HL-60/S4 (cell line): Measurements from ENCODE around the gene RHBDL3.

ENCODE experiments used
- in situ Hi-C: fragments of 300-500 bp; cut with MboI; formaldehyde crosslinking; loops from 2 replicates; pipeline ENCODE4 v1.14.3; 2022; ENCODE audit warnings: low sequenced_read_pairs

The RHBDL3 gene

DNA sequence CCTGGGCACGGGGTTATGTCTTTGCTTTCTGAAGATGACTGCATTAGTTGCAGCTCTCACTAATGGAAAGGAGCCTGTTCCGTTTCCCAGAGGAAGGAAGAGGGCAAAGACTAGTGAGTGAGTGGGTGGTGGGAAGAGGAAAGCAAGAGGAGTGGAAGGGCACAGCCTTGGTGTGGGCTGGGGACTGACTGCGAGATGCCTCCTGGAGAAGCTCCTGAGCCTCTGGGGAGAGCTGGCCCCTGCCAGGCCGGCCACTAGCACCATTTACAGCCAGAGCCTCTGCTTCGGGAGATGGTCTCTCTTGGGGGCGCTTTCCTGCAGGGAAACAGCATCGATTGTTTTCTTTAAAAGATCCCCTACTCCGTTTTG lies 825 bp upstream of the RHBDL3 start:
- in situ Hi-C loops, result loop anchor here (25.0 kb wide), 1 partner anchor 497 kb away; no protein-coding TSS in a partner anchor

DNA sequence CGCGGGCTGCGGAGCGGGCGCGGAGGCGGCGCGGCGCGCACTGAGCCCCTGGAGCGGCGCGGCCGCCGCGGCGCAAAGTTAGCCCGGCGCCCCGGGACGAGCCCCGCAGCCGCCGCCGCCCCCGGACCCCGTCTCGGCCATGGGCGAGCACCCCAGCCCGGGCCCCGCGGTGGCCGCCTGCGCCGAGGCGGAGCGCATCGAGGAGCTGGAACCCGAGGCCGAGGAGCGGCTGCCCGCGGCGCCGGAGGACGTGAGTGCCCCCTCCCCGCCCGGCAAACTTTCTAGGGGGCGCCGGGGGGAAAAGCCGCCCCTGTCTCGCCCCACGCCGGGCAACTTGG lies 388 bp downstream of the RHBDL3 start:
- in situ Hi-C loops, result loop anchor here (25.0 kb wide), 1 partner anchor 496 kb away; no protein-coding TSS in a partner anchor

DNA sequence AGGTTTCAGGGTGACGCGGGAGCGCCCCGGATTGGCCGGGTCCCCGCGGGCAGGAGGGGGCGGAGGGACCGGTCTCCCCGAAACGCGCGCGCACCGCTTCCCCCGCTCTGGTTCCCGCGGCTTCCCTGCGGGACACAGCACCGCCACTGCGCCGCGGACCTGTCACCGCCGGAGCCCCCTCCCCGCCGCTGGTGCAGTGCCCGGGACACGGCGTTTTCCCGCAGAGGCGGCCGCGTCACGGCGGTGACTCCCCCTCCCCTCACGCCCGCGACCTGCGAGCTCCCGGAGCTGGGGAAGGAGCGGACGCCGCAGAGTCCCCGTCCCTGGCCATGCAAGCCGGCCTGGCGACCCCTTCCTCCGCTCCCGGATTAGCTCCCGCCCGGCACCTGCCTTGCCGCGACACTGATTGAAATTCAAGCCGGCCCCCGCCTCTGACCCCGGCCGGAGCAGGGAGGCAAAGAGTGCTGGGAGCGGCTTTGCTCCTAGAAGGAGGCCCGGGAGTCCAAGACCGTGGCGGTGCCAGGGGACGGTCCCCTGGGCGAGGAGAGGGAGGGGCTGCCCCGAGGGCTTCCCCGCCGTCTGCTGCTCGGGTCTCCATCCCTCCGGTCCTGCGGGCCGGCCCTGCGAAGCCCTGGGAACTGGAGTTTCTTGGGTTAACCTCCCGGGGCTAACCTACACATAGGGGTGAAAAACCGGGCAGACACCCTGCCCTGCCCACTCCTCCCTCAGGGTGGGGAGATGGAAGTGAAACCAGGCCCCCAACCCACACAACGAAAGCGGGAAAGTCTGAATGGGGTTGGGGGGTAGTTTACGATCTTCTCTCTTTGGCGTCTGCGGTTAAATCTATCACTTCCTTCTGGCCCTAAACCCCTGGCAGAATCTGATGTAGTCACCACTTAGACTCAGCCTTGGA lies 1.0 kb downstream of the RHBDL3 start:
- in situ Hi-C loops, result loop anchor here (25.0 kb wide), 1 partner anchor 496 kb away; no protein-coding TSS in a partner anchor

DNA sequence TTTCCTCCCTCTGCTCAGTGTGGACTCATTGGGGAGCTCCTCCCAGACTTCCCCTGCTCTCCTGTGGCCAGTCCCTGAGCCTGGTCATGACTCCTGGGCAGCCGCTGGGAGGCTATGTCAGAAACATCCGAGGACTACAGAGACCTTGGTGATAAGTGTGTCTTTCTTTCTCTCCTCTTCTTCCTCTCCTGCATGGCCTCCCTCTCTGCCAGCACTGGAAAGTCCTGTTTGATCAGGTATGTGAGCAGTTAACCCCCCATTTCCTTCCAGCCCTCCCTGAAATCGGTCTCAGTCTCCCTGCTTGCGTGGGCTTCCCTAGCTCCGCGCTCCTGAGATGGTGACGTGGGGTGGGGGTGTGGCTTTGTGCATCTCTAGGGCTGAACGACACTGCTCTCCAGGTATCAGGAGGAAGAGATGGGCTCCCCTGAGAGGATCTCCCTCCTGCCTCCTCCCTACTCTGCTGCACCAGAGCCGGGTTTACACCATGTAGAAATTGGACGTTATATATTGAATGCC lies 2.1 kb downstream of the RHBDL3 start:
- in situ Hi-C loops, result loop anchor here (25.0 kb wide), 1 partner anchor 495 kb away; no protein-coding TSS in a partner anchor

DNA sequence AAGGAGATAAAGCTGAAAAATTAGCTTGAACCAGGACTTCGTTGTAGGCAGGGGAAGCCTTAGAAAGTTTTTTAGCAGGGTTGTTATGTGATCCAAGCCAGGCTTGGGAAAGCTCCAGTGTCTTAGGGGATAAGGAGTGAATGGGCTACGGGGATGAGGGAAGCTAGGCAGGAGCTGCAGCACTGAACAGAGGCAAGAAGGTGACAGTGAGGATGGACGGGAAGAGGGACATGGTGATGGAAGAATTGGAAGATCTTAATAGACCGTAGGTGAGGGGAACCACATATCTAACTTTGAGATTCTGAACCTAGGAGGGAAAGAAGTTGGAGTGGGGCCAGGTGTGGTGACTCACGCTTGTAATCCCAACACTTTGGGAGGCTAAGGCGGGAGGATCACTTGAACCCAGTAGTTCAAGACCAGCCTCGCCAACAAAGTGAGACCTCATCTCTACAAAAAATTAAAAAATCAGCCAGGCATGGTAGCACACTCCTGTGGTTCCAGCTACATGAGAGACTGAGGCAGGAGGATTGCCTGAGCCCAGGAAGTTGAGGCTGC lies 3.2 kb downstream of the RHBDL3 start:
- in situ Hi-C loops, result loop anchor here (25.0 kb wide), 1 partner anchor 493 kb away; no protein-coding TSS in a partner anchor

DNA sequence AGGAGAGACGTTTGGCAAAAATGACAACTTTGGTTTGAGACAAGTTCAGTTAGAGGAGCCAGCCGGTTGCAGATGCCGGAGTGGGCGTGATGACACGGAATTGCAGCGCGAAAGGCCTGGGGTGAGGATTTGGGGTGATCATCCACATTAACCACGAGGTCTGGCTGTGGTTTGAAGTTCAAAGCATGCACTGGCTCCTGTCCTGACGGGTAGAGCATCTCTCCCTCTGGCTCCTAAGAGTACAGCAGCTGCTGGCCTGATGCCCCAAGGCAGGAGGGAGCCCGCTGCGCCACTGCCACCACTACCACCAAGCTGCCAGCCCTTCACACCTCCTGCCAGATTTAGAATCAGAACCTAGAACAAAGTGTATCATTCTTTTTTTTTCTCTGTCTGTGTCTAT lies 3.7 kb downstream of the RHBDL3 start:
- in situ Hi-C loops, result loop anchor here (25.0 kb wide), 1 partner anchor 493 kb away; no protein-coding TSS in a partner anchor

DNA sequence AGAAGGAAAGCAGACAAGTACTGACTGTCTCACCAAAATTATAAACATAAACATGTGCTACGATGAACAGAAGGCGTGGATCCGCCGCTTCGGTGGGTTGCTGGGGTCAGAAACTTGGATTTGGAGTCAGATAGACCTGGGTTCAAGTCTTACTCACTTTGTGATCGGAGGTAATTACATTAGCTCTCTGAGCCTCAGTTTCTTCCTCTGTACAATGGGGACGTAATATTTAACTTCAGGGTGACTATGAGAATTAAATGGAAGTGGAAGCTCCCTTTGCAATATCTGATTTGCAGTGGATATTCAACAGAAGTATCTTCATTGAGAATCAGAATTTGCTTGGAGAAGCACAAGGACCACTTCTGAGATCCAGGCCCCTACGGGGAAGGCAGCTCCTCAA lies 6.2 kb downstream of the RHBDL3 start:
- in situ Hi-C loops, result loop anchor here (25.0 kb wide), 1 partner anchor 490 kb away; no protein-coding TSS in a partner anchor

DNA sequence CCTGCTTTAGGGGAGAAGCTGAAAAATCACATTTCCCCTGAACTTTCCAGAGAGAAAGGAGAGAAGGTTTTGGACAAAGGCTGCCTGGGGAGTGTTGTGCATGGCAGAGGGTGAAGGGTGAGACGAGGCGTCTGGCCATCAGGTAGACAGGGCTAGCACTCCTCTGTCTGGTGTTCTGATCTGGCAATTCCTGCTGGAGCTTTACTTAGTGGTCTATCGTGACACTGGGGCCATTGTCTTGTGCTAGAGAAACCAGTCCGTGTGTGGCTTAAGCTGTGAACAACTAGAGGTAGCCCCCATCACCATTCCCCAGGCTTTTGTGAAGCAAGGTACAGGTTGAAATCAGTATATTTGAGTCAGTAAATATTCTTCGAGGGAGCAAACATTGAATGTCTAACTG lies 8.5 kb downstream of the RHBDL3 start:
- in situ Hi-C loops, result loop anchor here (25.0 kb wide), 1 partner anchor 488 kb away; no protein-coding TSS in a partner anchor

DNA sequence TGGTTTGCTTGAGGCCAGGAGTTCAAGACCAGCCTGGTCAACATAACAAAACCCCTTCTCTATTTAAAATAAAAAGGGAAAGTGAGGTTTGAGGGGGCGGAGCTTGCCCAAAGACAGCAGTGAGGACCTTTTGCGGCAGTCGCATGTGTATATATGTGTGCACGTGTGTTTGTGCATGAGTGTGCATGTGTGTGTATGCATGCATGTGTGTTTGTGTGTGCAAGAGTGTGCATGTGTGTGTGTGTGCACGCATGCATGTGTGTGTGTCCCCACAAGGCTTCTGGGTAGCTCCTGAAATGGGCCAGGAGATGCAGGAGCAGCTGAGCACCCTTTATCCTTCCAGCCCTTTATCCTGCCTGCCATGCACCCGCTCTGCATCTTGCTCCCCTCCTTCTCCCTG lies 9.0 kb downstream of the RHBDL3 start:
- in situ Hi-C loops, result loop anchor here (25.0 kb wide), 1 partner anchor 488 kb away; no protein-coding TSS in a partner anchor

DNA sequence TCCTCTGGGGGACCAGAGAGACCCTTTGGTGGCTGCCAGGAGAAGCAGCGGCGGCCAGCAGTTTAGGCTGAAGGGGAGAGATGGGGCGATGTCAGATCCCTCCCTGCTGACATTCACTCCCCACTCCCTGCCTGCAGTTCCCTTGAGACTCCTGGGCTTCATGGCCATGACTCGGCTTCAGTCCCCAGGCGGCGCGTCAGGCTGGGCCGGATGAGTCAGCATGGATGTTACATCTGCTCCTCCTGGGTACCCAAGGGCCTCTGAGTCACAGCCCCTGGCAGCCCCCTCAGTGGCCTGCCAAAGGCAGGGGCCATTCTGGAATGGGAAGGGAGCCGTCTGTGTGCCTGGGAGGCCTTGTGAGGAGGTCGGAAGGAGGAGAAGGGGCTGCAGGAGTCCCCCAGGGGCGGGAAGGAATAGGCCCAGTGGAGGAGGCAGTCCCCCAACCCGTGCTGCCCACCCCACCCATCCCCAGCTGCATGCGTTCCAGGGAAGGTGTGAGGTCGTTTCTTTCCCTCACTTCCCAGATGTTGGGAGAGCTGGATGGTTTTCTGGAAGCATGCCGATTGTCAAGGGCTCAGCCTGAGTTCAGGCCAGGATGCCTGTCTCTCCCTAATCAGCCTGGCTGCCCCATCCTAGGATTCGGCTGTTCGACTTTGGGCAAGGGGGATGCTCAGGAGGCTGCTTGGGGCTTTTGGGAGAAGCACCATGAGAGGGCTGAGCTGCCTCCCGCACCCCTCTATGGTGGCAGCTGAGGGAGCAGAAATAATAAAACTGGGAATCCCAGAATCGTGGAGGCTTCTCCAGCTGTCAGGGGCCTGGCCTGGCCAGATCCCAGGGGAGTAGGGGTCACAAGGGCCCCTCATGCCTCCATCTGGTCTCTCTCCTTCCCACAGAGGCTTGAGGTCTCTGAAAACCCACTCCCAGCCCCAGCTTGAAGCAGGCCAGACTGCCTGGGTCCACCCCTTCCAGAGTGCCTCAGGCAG lies 9.7 kb downstream of the RHBDL3 start:
- in situ Hi-C loops, result no loop called here

DNA sequence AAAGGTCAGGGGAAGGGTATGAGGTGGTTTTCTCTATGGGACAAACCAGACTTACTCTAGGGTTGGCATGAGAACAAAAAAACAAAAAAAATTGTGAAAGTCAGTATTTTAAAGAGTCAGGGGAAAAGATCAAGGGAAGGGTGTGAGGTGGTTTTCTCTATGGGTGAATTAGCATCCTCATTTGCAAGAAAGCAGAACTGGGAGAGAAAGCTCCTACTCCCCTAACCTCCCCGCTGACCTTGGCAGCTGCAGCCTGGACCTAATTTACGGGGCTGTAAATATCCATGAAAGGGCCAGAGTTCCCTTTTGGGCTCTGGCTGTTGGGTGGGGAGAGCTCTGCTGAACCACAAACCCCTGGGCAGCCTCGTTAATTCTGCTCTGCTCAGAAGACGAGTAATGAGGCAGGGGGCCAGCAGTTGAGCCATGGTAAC lies 10.6 kb downstream of the RHBDL3 start:
- in situ Hi-C loops, result no loop called here

DNA sequence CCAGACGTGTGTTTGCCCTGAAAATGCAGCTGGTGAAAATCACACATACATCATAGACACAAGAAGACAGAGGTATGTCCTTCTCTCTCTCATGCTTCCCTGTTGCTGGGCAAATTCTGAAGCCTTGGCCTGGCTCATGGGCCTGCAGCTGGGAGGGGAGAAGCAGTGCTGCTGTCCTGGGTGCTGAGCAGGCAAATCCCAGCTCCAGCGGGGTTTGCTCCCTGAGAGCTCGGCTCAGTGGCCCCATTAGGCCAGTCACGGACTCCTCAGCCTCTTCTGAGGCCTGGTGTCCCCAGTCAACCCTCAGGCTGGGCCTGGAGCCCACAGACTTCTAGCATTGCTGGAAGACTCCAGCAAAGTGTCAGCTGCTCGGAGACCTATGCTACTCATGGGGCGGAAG lies 11.7 kb downstream of the RHBDL3 start:
- in situ Hi-C loops, result no loop called here

DNA sequence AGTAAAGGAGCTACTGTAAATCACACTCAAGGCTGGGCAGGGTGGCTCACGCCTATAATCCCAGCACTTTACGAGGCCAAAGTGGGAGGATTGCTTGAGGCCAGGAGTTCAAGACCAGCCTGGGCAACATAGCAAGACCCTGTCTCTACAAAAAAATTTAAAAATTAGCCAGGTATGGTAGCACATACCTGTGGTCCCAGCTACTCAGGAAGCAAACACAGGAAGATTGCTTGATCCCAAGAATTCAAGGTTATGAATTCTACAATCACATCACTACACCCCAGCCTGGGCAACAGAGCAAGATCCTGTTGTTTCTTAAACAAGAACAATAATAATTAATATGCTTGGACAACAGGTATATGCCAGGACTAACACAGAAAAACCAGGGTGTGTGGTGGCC lies 13.2 kb downstream of the RHBDL3 start:
- in situ Hi-C loops, result no loop called here

DNA sequence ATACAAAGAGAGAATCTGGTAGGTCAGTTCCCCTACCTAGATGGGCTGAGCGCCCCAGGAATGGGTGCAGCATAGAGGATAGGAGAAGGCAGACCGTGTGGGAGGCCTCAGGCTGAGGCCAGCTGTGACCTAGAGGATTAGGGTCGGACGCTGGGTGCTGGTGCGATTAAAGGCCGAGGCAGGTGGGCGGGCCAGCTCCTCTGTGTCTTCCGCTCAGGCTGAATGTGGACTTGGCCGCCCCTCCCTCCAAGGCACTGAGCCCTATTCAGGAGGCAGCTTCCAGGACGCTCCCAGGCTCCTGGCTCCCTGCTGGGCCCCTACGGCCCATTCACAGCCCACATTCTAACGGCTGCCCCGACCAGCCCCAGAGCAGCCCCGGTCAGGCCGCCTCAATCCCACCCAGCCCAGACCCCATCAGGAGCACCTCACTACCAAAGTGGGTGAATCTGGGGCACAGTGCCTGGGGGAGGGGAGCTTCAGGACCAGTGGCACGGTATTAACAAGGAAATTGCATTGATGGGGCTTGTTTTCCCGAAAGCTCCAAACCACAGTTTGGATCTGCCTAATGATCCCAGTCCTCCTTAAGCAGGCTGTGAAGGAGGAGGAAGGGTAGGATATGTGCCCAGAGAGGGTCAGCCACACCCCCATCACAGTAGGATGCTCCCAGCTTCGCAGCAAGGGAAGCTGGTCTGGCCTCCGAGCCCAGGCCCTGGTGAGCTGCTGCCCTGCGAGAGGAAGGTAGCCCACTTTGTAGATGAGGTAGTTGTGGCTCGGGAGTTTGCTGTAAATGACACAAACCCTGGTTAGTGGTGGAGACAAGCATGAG lies 14.5 kb downstream of the RHBDL3 start:
- in situ Hi-C loops, result no loop called here

DNA sequence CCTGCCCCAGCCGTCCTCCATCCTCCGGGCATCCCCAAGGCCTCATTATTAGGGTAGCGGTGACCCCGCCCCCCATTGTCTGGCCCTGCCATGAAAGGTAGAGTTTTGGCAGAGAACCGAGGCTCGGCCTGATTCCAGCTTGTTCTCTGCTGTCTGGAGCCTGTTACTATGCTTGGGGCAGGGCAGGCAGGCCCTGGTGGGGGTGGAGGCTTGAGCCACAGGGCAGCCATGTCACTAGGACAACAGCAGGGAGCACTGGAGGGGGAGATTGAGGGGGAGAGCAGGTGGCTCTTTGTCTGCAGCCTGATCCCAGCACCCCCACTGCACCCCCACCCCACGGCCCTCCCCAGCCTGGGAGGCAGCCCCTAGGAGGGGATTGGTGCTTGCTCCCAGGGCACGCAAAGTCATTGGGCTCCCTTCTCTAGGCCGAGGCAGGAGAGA lies 15.4 kb downstream of the RHBDL3 start:
- in situ Hi-C loops, result no loop called here

DNA sequence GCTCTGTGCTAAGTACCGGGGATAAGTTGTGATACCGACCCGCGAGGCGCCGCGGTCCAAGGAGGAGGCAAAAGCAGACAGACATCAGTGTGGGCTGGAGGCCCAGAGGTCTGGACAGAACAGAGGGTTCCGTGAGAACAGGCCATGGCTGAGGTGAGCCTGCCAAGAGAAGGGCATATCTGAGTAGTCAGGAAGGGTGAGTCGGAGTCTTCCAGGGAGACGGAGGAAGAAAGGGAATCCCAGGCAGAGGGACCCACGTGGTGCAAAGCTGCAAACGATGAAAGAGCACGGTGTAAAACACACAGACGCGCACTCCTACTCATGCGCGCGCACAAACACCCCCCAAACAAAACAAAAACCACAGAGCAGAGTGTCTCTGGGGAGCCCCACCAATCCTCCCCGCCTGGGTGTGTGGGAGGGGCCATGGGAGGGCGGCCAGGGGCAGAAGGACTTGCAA lies 18.1 kb downstream of the RHBDL3 start:
- in situ Hi-C loops, result no loop called here

DNA sequence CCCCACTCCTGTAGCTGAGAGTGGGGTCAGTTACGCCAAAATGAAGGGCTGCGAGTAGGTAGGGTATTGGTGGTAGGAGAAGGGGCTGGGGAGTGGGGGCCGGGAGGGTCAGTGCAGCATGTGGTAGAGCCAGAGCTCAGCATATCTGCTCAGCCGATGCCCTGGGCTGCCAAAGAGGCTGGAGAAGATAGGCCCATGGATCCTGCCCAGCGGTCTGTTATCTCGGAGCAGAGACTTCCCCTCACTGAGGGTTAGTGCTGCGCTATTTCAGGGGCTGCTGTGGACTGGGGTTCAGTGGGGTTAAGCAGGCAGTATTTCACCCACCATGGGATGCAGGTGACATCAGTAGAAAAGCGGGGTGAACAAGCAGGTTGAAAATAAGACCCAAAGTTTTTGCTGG lies 19.7 kb downstream of the RHBDL3 start:
- in situ Hi-C loops, result no loop called here

DNA sequence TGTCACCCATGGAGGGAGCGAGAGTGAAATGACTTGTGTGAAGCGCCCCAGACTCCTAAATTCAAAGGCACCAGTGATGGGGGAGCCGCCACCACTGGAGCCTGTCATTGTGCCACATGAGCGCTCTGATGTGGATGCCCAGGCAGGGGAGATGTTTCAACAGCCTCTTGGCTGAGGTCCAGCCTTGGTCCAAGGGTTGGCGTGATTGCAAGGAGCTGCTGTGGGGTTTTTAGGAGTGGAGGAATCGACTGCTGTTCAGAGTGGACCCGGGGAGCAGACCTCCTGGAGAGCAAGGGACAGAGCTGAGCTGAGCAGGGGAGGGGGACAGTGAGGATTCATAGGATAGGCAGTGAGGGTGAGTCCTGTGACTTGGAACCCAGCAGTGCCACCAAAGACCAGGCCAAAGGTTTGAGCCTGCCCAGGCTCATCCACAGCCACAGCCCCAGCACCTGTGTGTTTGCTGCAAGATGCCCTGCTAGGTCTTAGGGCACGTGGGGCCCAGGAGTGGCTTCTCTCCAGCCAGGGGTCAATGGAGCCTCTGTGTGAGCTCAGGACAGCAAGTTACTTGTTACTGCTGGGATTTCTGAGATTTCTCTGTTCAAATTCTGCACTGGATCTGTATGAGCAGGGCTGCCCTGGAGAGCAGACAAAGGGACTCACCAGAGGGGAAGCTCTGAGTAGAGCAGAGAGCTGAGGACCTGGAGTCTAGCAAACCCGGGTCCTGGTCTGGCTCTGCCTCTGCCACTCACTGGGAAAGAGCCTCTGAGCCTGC lies 20.3 kb downstream of the RHBDL3 start:
- in situ Hi-C loops, result no loop called here

DNA sequence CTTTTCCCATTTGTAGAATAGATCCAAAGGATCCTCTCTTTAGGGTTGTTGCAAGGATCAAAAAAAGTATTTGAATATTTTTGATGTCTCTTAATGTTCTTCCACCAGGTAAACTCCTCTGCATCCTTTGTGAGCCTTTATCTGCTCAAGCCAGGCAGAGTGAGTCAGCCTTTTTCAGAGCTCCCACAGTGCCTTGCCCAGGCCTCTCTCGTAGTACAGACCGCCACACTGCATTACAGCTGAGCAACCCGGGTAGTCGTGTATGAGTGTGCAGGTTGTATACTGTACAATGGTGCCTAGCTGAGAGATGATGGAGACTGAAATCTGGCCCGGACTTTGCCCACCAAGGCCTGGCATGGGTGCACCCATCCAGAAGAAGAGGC lies 20.9 kb downstream of the RHBDL3 start:
- in situ Hi-C loops, result no loop called here
